ENCODE measurements around the gene TTC39C.

TTC39C gene

DNA sequence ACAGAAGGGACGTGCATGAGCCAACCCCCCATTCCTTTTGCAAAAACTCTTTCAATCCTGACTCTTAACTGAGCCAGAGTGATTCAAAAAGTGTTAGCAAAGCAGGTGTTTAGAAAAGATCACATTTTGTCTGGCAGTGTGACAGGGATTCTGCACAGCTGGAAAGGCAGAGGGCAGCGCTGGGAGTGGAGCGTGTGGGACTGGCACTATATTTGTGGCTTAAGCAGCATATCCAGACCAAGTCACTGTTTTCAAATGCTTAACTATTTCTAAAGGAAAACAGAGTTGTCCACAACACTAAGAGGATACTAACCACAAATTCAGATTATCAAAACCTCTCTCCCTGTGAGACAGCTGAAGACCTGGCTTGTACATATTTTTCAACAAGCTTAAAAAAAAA is 143.3 kb downstream of the TTC39C start:
- DNase-seq = no peak
- Histone ChIP-seq H3K14ac (ENCODE audit: low read length in 2 of 2) (no peak overlapping the region), H3K4me3 (ENCODE audit: insufficient read depth in 1 of 2, low read depth in 1 of 2, low read length in 2 of 2) (no peak overlapping the region), H2BK12ac (ENCODE audit: low read length in 2 of 2) (no peak overlapping the region), H2AFZ (ENCODE audit: low read depth, low read length) (no peak overlapping the region), H3K23ac (ENCODE audit: low read length in 2 of 2) (no peak overlapping the region), H3K27ac (ENCODE audit: low read length, poor library complexity, severe bottlenecking) (no peak overlapping the region), H2AK5ac (ENCODE audit: low read length, severe bottlenecking) (no peak overlapping the region), H3K18ac (ENCODE audit: low read depth in 1 of 2, low read length in 2 of 2) (no peak overlapping the region), H3K79me1 (replicated peaks; ENCODE audit: low read length, poor library complexity, severe bottlenecking) (peaks cover 2% of the 10 kb centered on the region), H4K8ac (ENCODE audit: low read length) (no peak overlapping the region), H3K4ac (ENCODE audit: low read depth in 1 of 2, low read length in 2 of 2) (no peak overlapping the region), H2BK120ac (ENCODE audit: low read depth, low read length) (no peak overlapping the region), H3K4me1 (ENCODE audit: control insufficient read depth, insufficient read depth, low read depth, low read length) (peaks cover 2% of the 10 kb centered on the region), H3K9ac (ENCODE audit: low read length) (no peak overlapping the region), H4K91ac (ENCODE audit: low read length) (no peak overlapping the region), H3K36me3 (ENCODE audit: control insufficient read depth in 1 of 2, insufficient read depth in 2 of 2, low read depth in 1 of 2, low read length in 2 of 2) (peaks cover 16 to 84% of the 10 kb centered on the region in 2 experiments), H2BK15ac (ENCODE audit: low read depth, poor library complexity, severe bottlenecking) (no peak overlapping the region), H2BK5ac (ENCODE audit: low read depth, low read length, poor library complexity, severe bottlenecking) (no peak overlapping the region), H3K27me3 (ENCODE audit: control insufficient read depth in 1 of 2, insufficient read depth in 1 of 2, low read length in 2 of 2) (no peaks in the 10 kb centered on the region), H3K4me2 (ENCODE audit: low read length, poor library complexity, severe bottlenecking) (no peak overlapping the region), H3K9me3 (ENCODE audit: control insufficient read depth, low read length) (no peaks in the 10 kb centered on the region)
- WGBS = 100% methylated on average over 3 of the region's 3 CpGs

DNA sequence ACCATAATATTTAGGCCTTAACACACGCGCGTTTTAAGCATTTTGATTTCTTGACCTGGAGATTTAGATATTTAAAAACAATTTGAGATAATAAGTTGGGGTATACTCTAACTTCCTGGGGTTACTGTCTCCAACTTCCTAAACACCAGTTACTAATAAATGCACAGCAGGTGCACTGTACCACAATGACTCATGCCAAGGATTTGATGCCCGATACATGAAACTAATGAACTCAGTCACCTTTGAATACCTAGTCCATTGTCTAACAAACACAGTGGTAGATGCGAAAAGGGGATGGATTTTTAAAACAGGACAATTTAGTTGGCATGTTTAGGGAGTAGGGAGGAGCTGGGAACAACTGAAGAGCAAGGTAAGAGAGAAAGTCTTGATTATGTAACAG is 145.5 kb downstream of the TTC39C start:
- no peak overlapping the region for H2AFZ ChIP-seq (ENCODE audit: low read depth, low read length)
- no peak overlapping the region for H3K23ac ChIP-seq (ENCODE audit: low read length in 2 of 2)
- no peak overlapping the region for H2BK12ac ChIP-seq (ENCODE audit: low read length in 2 of 2)
- H2AK5ac ChIP-seq (ENCODE audit: low read length, severe bottlenecking) = no peak overlapping the region
- H3K79me1 ChIP-seq (replicated peaks; ENCODE audit: low read length, poor library complexity, severe bottlenecking) = no peaks in the 10 kb centered on the region
- H3K4me2 ChIP-seq (ENCODE audit: low read length, poor library complexity, severe bottlenecking) = no peak overlapping the region
- H2BK15ac ChIP-seq (ENCODE audit: low read depth, poor library complexity, severe bottlenecking) = no peak overlapping the region
- H3K27me3 ChIP-seq (ENCODE audit: control insufficient read depth in 1 of 2, insufficient read depth in 1 of 2, low read length in 2 of 2) = no peaks in the 10 kb centered on the region
- H4K8ac ChIP-seq (ENCODE audit: low read length) = no peak overlapping the region
- H3K14ac ChIP-seq (ENCODE audit: low read length in 2 of 2) = no peak overlapping the region
- H3K4ac ChIP-seq (ENCODE audit: low read depth in 1 of 2, low read length in 2 of 2) = no peak overlapping the region
- no peak overlapping the region for H3K18ac ChIP-seq (ENCODE audit: low read depth in 1 of 2, low read length in 2 of 2)
- no peak for DNase-seq
- peaks cover 14 to 89% of the 10 kb centered on the region in 2 experiments for H3K36me3 ChIP-seq (ENCODE audit: control insufficient read depth in 1 of 2, insufficient read depth in 2 of 2, low read depth in 1 of 2, low read length in 2 of 2)
- H3K4me1 ChIP-seq (ENCODE audit: control insufficient read depth, insufficient read depth, low read depth, low read length) = peaks cover 2% of the 10 kb centered on the region
- no peak overlapping the region for H2BK5ac ChIP-seq (ENCODE audit: low read depth, low read length, poor library complexity, severe bottlenecking)
- H2BK120ac ChIP-seq (ENCODE audit: low read depth, low read length) = no peak overlapping the region
- no peak overlapping the region for H3K4me3 ChIP-seq (ENCODE audit: insufficient read depth in 1 of 2, low read depth in 1 of 2, low read length in 2 of 2)
- no peak overlapping the region for H4K91ac ChIP-seq (ENCODE audit: low read length)
- WGBS = 89% methylated on average over 1 of the region's 5 CpGs
- no peaks in the 10 kb centered on the region for H3K9me3 ChIP-seq (ENCODE audit: control insufficient read depth, low read length)
- no peak overlapping the region for H3K27ac ChIP-seq (ENCODE audit: low read length, poor library complexity, severe bottlenecking)
- H3K9ac ChIP-seq (ENCODE audit: low read length) = no peak overlapping the region

DNA sequence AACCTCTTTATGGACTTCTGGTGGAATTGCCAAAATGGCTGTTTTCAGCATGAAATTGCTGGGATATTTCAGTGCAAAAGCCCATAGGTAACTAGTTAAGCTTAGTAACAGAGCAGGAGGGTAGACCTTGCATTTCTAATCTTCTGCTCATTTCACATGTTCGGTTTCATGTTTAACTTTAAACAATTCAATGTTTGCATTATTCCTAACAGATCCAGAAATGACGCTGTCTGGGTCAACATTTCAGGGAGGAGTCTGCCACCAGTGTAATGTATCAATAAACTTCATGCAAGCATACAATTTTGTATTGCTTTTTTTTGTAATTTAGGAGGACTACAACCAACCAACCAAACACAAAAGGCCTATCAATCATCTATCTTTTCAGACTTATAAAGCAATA is 146.8 kb downstream of the TTC39C start:
- no peak overlapping the region for H3K4ac ChIP-seq (ENCODE audit: low read depth in 1 of 2, low read length in 2 of 2)
- no peak overlapping the region for H2AK5ac ChIP-seq (ENCODE audit: low read length, severe bottlenecking)
- DNase-seq = no peak
- H4K91ac ChIP-seq (ENCODE audit: low read length) = no peak overlapping the region
- no peak overlapping the region for H3K27ac ChIP-seq (ENCODE audit: low read length, poor library complexity, severe bottlenecking)
- 100% methylated on average over 2 of the region's 2 CpGs for WGBS
- no peaks in the 10 kb centered on the region for H3K27me3 ChIP-seq (ENCODE audit: control insufficient read depth in 1 of 2, insufficient read depth in 1 of 2, low read length in 2 of 2)
- H3K4me3 ChIP-seq (ENCODE audit: insufficient read depth in 1 of 2, low read depth in 1 of 2, low read length in 2 of 2) = no peak overlapping the region
- no peak overlapping the region for H2BK120ac ChIP-seq (ENCODE audit: low read depth, low read length)
- no peak overlapping the region for H3K4me2 ChIP-seq (ENCODE audit: low read length, poor library complexity, severe bottlenecking)
- H3K9me3 ChIP-seq (ENCODE audit: control insufficient read depth, low read length) = no peaks in the 10 kb centered on the region
- H4K8ac ChIP-seq (ENCODE audit: low read length) = no peak overlapping the region
- H3K4me1 ChIP-seq (ENCODE audit: control insufficient read depth, insufficient read depth, low read depth, low read length) = peaks cover 2% of the 10 kb centered on the region
- no peak overlapping the region for H2BK5ac ChIP-seq (ENCODE audit: low read depth, low read length, poor library complexity, severe bottlenecking)
- H3K23ac ChIP-seq (ENCODE audit: low read length in 2 of 2) = no peak overlapping the region
- no peak overlapping the region for H3K14ac ChIP-seq (ENCODE audit: low read length in 2 of 2)
- peaks cover 13 to 93% of the 10 kb centered on the region in 2 experiments for H3K36me3 ChIP-seq (ENCODE audit: control insufficient read depth in 1 of 2, insufficient read depth in 2 of 2, low read depth in 1 of 2, low read length in 2 of 2)
- H2BK12ac ChIP-seq (ENCODE audit: low read length in 2 of 2) = no peak overlapping the region
- H3K79me1 ChIP-seq (replicated peaks; ENCODE audit: low read length, poor library complexity, severe bottlenecking) = no peaks in the 10 kb centered on the region
- no peak overlapping the region for H3K18ac ChIP-seq (ENCODE audit: low read depth in 1 of 2, low read length in 2 of 2)
- no peak overlapping the region for H2AFZ ChIP-seq (ENCODE audit: low read depth, low read length)
- no peak overlapping the region for H3K9ac ChIP-seq (ENCODE audit: low read length)
- no peak overlapping the region for H2BK15ac ChIP-seq (ENCODE audit: low read depth, poor library complexity, severe bottlenecking)

DNA sequence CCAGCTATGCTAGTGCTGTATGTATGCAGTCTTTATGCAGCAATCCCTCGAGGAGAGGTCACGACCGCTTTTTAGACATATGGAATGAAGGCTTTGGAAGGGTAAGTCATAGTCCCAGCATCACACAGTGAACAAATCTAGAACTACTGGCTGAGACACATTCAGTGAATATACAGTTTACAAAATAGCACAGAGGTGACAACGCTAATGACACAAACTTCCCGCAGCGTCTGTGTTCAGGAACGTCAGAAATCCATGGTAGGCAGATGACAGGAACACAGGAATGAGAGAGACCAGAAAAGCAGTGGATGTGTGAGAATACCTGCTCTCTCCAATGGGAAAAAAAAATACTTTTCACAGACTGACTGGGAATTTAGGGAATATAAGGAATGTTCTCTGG is 153.9 kb downstream of the TTC39C start:
- Histone ChIP-seq H3K4me1 (ENCODE audit: control insufficient read depth, insufficient read depth, low read depth, low read length) (peaks cover 2% of the 10 kb centered on the region), H2BK15ac (ENCODE audit: low read depth, poor library complexity, severe bottlenecking) (no peak overlapping the region), H3K4me3 (ENCODE audit: insufficient read depth in 1 of 2, low read depth in 1 of 2, low read length in 2 of 2) (no peak overlapping the region), H2AFZ (ENCODE audit: low read depth, low read length) (no peak overlapping the region), H3K14ac (ENCODE audit: low read length in 2 of 2) (no peak overlapping the region), H3K9ac (ENCODE audit: low read length) (no peak overlapping the region), H3K79me1 (replicated peaks; ENCODE audit: low read length, poor library complexity, severe bottlenecking) (no peaks in the 10 kb centered on the region), H3K9me3 (ENCODE audit: control insufficient read depth, low read length) (no peaks in the 10 kb centered on the region), H2BK12ac (ENCODE audit: low read length in 2 of 2) (no peak overlapping the region), H3K27ac (ENCODE audit: low read length, poor library complexity, severe bottlenecking) (no peak overlapping the region), H2BK5ac (ENCODE audit: low read depth, low read length, poor library complexity, severe bottlenecking) (no peak overlapping the region), H3K23ac (ENCODE audit: low read length in 2 of 2) (no peak overlapping the region), H3K36me3 (ENCODE audit: control insufficient read depth in 1 of 2, insufficient read depth in 2 of 2, low read depth in 1 of 2, low read length in 2 of 2) (peaks cover 10 to 72% of the 10 kb centered on the region in 2 experiments), H2BK120ac (ENCODE audit: low read depth, low read length) (no peak overlapping the region), H2AK5ac (ENCODE audit: low read length, severe bottlenecking) (no peak overlapping the region), H3K4me2 (ENCODE audit: low read length, poor library complexity, severe bottlenecking) (no peak overlapping the region), H4K8ac (ENCODE audit: low read length) (no peak overlapping the region), H4K91ac (ENCODE audit: low read length) (no peak overlapping the region), H3K27me3 (ENCODE audit: control insufficient read depth in 1 of 2, insufficient read depth in 1 of 2, low read length in 2 of 2) (no peaks in the 10 kb centered on the region), H3K4ac (ENCODE audit: low read depth in 1 of 2, low read length in 2 of 2) (no peak overlapping the region), H3K18ac (ENCODE audit: low read depth in 1 of 2, low read length in 2 of 2) (no peak overlapping the region)
- WGBS = 92% methylated on average over 4 of the region's 7 CpGs
- no peak for DNase-seq

Data from mesenchymal stem cell (in vitro differentiated cells and primary cell).